ENCODE results near the gene VAV3. TPM values are rescaled to one million over a fixed set of nuclear protein-coding genes. Genes with fewer than 3 reads are reported as not detected.
"Not testable (repeated sequence)": the region's sequence is repeated elsewhere in the genome, so short reads cannot be mapped to it uniquely, and the experiment has no call there.

VAV3 gene
- total and polyA plus RNA-seq, 9 of the 15 experiments (the other 6 are each of a cell fraction or from before 2014, with no cell fraction given) = not detected

DNA sequence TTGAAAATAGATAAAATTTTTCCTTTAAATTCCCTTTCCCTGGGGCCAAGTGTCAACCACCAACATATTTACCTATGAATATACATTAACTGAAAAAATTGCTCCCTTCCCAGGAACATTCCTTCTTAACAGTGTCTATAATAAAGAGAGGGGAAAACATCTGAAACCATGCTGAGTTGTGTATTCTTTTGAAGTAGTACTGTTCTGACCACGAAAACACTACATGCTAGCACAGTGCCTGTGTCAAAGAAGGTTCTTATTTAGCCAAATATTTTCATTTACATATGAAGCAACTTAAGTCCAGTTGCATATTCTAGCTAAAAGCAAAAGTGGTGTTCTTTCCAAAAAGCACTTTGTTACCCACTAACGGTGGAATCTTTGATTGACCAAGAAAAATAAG is 311.2 kb downstream of the VAV3 start (continued):
- no peak for TF ChIP-seq PTBP1 (IDR thresholded peaks at IDR 0.05; ENCODE audit: low read depth, low read length)

- Histone ChIP-seq H3K9me1 (ENCODE audit: control insufficient read depth, insufficient read depth, low read length) (no peaks in the 10 kb centered on the region), H3K9me3 (replicated peaks; ENCODE audit: control insufficient read depth, insufficient read depth, low read depth, low read length) (no peaks in the 10 kb centered on the region), H3K4me3 (no peak overlapping the region), H2AFZ (ENCODE audit: low read depth, low read length) (no peak overlapping the region), H3K9ac (ENCODE audit: insufficient read depth in 1 of 2, low read depth in 2 of 2, low read length in 2 of 2) (no peak overlapping the region), H3K79me2 (ENCODE audit: control insufficient read depth, insufficient read depth, low read length) (no peaks in the 10 kb centered on the region), H3K27ac (ENCODE audit: extremely low read depth, low read depth, low read length) (no peak overlapping the region), H3K4me1 (replicated peaks in 1 of 2; ENCODE audit: control insufficient read depth in 2 of 2, insufficient read depth in 2 of 2, low read length in 2 of 2) (no peaks in the 10 kb centered on the region), H3K36me3 (ENCODE audit: control insufficient read depth, insufficient read depth, low read length) (no peaks in the 10 kb centered on the region), H3K27me3 (ENCODE audit: control insufficient read depth in 2 of 2, insufficient read depth in 2 of 2, low read length in 2 of 2) (no peaks in the 10 kb centered on the region), H4K20me1 (replicated peaks; ENCODE audit: control insufficient read depth, insufficient read depth, low read length) (no peaks in the 10 kb centered on the region), H3K4me2 (ENCODE audit: insufficient read depth, low read length) (no peak overlapping the region)
- intact Hi-C loops (cut with micrococcal nuclease) = no loop called here
- no peak for TF ChIP-seq FOXK2 (conservative IDR thresholded peaks at IDR 0.05 in 1 of 2, IDR thresholded peaks at IDR 0.05 in 1 of 2; ENCODE audit: low read depth in 2 of 2)
- TF ChIP-seq RAD21 (CRISPR knock-in tag; conservative IDR thresholded peaks at IDR 0.05 in 1 of 2, IDR thresholded peaks at IDR 0.05 in 1 of 2) = no peak
- no peak for TF ChIP-seq SIX5 (IDR thresholded peaks at IDR 0.05; ENCODE audit: borderline replicate concordance in 1 of 2, insufficient read depth in 1 of 2, low read depth in 1 of 2, low read length in 2 of 2)
- TF ChIP-seq FOXA3 (CRISPR knock-in tag; conservative IDR thresholded peaks at IDR 0.05 in 1 of 2, IDR thresholded peaks at IDR 0.05 in 1 of 2) = no peak
- no peak for TF ChIP-seq MCM3 (IDR thresholded peaks at IDR 0.05)
- no peak for TF ChIP-seq ZNF511 (CRISPR knock-in tag; IDR thresholded peaks at IDR 0.05)
- no peak for TF ChIP-seq PPARD (CRISPR knock-in tag; IDR thresholded peaks at IDR 0.05)
- ChIA-PET POLR2A (no interaction called here), CTCF (ENCODE audit: low intra/inter-chr PET ratio) (no interaction called here)
- no TSS peak for BruUV-seq (replicated peaks)
- ATAC-seq = no peak
- in situ Hi-C loops (cut with MboI) = no loop called here
- DNase-seq (ENCODE audit: extremely low read depth in 1 of 4, low spot score in 3 of 4) = no peak
- FAIRE-seq = no peak
- 0% methylated on average over 1 of the region's 1 CpG for WGBS (ENCODE audit: insufficient coverage, low coverage, missing lambda C conversion rate)
Observed at GRCh38 chr1:107653005-107653404, 312.0 kb downstream of the VAV3 start.

GRCh38 chr1:107650825-107651224 is 314.2 kb downstream of the VAV3 start:
- H3K4me3 ChIP-seq; H3K9me3 ChIP-seq (replicated peaks; ENCODE audit: control insufficient read depth, insufficient read depth, low read depth, low read length); H3K36me3 ChIP-seq (ENCODE audit: control insufficient read depth, insufficient read depth, low read length); H3K9me1 ChIP-seq (ENCODE audit: control insufficient read depth, insufficient read depth, low read length); H3K9ac ChIP-seq (ENCODE audit: insufficient read depth in 1 of 2, low read depth in 2 of 2, low read length in 2 of 2); H3K79me2 ChIP-seq (ENCODE audit: control insufficient read depth, insufficient read depth, low read length); CTCF ChIA-PET (ENCODE audit: low intra/inter-chr PET ratio); H3K27me3 ChIP-seq (ENCODE audit: control insufficient read depth in 2 of 2, insufficient read depth in 2 of 2, low read length in 2 of 2); H3K4me1 ChIP-seq (replicated peaks in 1 of 2; ENCODE audit: control insufficient read depth in 2 of 2, insufficient read depth in 2 of 2, low read length in 2 of 2); in situ Hi-C loops (cut with MboI); POLR2A ChIA-PET; H2AFZ ChIP-seq (ENCODE audit: low read depth, low read length); DNase-seq (ENCODE audit: extremely low read depth in 1 of 4, low spot score in 3 of 4); H3K27ac ChIP-seq (ENCODE audit: extremely low read depth, low read depth, low read length); BruUV-seq (replicated peaks); ATAC-seq; FAIRE-seq; H3K4me2 ChIP-seq (ENCODE audit: insufficient read depth, low read length); intact Hi-C loops (cut with micrococcal nuclease); H4K20me1 ChIP-seq (replicated peaks; ENCODE audit: control insufficient read depth, insufficient read depth, low read length): not testable (repeated sequence)
- WGBS (ENCODE audit: insufficient coverage, low coverage, missing lambda C conversion rate) = 0% methylated on average over 2 of the region's 2 CpGs
